Keratinocyte (primary cell): ENCODE data around the gene CPS1. TPM values are rescaled to one million over a fixed set of nuclear protein-coding genes. Genes with fewer than 3 reads are reported as not detected.

Source experiments
- DNase-seq: peaks from one replicate; pipeline ENCODE4 v3.0.0-alpha.2; 2011; ENCODE audit warnings: low read depth, missing footprints, low spot score
- FAIRE-seq: peaks from 2 replicates; lab custom pipeline; 2011; peaks lifted over from hg19 to GRCh38; lab: Jason Lieb, UNC
- H2AFZ ChIP-seq: 2 replicates; pipeline ENCODE4 v1.6.0; 2012; ENCODE audit warnings: low read length, control low read depth, inconsistent platforms; ENCODE audit not compliant: control insufficient read depth
- H3K27ac ChIP-seq: 2 replicates; pipeline ENCODE4 v1.5.1; 2011; ENCODE audit warnings: low read length; ENCODE audit not compliant: control insufficient read depth, insufficient read depth
- H3K27me3 ChIP-seq: 3 replicates; pipeline ENCODE4 v1.6.0; 2011; ENCODE audit warnings: low read length; ENCODE audit not compliant: control insufficient read depth, insufficient read depth; ENCODE audit errors: extremely low read depth
- H3K36me3 ChIP-seq, 2 experiments: 2 replicates in 1 of 2; 3 replicates in 1 of 2; pipeline ENCODE4 v1.5.1; 2011; ENCODE audit warnings: low read length in 2 of 2, mild to moderate bottlenecking in 1 of 2; ENCODE audit not compliant: control insufficient read depth in 2 of 2, insufficient read depth in 2 of 2; ENCODE audit errors: extremely low read depth in 1 of 2
- H3K4me1 ChIP-seq: 3 replicates; pipeline ENCODE4 v1.5.1; 2011; ENCODE audit warnings: low read length; ENCODE audit not compliant: control insufficient read depth, insufficient read depth; ENCODE audit errors: extremely low read depth
- H3K4me2 ChIP-seq: 3 replicates; pipeline ENCODE4 v1.6.0; 2011; ENCODE audit warnings: low read depth, low read length; ENCODE audit not compliant: control insufficient read depth, insufficient read depth; ENCODE audit errors: extremely low read depth
- H3K4me3 ChIP-seq, 3 experiments: fragments of 200-600 bp in 1 of 3; sonication (generic) in 1 of 3; 2 replicates in 2 of 3; 3 replicates in 1 of 3; pipeline ENCODE4 v1.5.1; 2011 to 2016; ENCODE audit warnings: low read length in 3 of 3, mild to moderate bottlenecking in 3 of 3, control low read depth in 2 of 3, inconsistent platforms in 1 of 3, low read depth in 1 of 3, mixed read lengths in 1 of 3, mixed run types in 1 of 3, moderate library complexity in 1 of 3; ENCODE audit not compliant: control insufficient read depth in 2 of 3, insufficient read depth in 2 of 3; ENCODE audit errors: extremely low read depth in 1 of 3
- H3K79me2 ChIP-seq: 2 replicates; pipeline ENCODE4 v1.6.0; 2012; ENCODE audit warnings: low read length; ENCODE audit not compliant: control insufficient read depth, insufficient read depth
- H3K9ac ChIP-seq: 3 replicates; pipeline ENCODE4 v1.6.0; 2011; ENCODE audit warnings: low read length; ENCODE audit not compliant: control insufficient read depth, insufficient read depth; ENCODE audit errors: extremely low read depth
- H3K9me1 ChIP-seq: 3 replicates; pipeline ENCODE4 v1.6.0; 2011; ENCODE audit warnings: low read length; ENCODE audit not compliant: control insufficient read depth, insufficient read depth; ENCODE audit errors: extremely low read depth
- H3K9me3 ChIP-seq: 2 replicates; pipeline ENCODE4 v1.5.1; 2012; ENCODE audit warnings: low read depth, low read length; ENCODE audit not compliant: control insufficient read depth
- H4K20me1 ChIP-seq: 3 replicates; pipeline ENCODE4 v1.6.0; 2011; ENCODE audit warnings: low read length; ENCODE audit not compliant: control insufficient read depth, insufficient read depth; ENCODE audit errors: extremely low read depth
- EZH2 ChIP-seq: IDR thresholded peaks from one replicate; pipeline ENCODE4 v1.6.1; 2012; ENCODE audit warnings: inconsistent platforms, mild to moderate bottlenecking, low read length, moderate library complexity
- dilution Hi-C: fragments of 300-500 bp; cut with MboI; formaldehyde crosslinking; loops from one replicate; pipeline ENCODE4 v1.7.0; 2020; ENCODE audit warnings: low sequenced_read_pairs; ENCODE audit not compliant: extremely low pct_ligation_motif_present
- polyA plus RNA-seq, 5 experiments: library from polyadenylated mRNA; depleted of rRNA in 3 of 5; stranded (reverse) in 3 of 5; stranded (forward) in 1 of 5; unstranded in 1 of 5; fragments of >200 nt; gene quantifications; 1 replicate in 1 of 5; 2 replicates in 3 of 5; 3 replicates in 1 of 5; pipeline versions ENCODE4 v1.2.1 to v1.2.3, GENCODE V29; 2011 to 2012; ENCODE audit warnings: missing spikeins in 2 of 5, low read depth in 1 of 5, low replicate concordance in 1 of 5
- TF ChIP-seq, protein P1 (sequence below), 3 experiments: IDR thresholded peaks in 1 of 3; conservative IDR thresholded peaks in 1 of 3; optimal IDR thresholded peaks in 1 of 3; 2 replicates in 2 of 3; 3 replicates in 1 of 3; pipeline versions ENCODE3 to v1.5.1; 2011; ENCODE audit warnings: low read length in 3 of 3, mild to moderate bottlenecking in 3 of 3, moderate library complexity in 2 of 3, control low read depth in 1 of 3, inconsistent platforms in 1 of 3; ENCODE audit not compliant: insufficient read depth in 2 of 3; ENCODE audit errors: extremely low read depth in 1 of 3

The CPS1 gene
- polyA plus RNA-seq, 1 donor (not counting 4 experiments of a cell fraction or from before 2014, with no cell fraction given) = 33.0 TPM

DNA sequence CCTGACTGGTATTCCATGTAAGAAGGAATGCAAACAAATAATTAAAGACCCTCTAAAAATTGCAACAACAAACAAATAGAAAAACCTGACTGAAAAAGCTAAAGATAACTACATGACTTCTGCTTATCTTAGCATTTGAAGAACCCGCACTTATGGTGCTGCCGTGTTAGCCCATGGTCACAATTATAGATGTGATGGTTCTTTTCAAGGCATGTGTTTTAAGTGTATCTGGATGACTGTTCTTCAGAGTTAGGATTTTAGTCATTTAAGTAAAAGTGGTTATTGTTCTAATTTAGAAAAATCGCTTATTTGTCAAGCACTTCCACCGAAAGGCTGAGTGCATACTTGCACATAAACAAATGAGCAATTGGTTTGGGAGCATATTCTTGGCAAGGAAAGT lies 77.3 kb downstream of the CPS1 start:
- H3K36me3 ChIP-seq = no peaks in the 10 kb centered on the region
- no peak overlapping the region for H3K4me2 ChIP-seq
- H3K9ac ChIP-seq = no peak overlapping the region
- H2AFZ ChIP-seq = no peak overlapping the region
- H3K4me1 ChIP-seq = no peaks in the 10 kb centered on the region
- no peaks in the 10 kb centered on the region for H3K9me1 ChIP-seq
- no peaks in the 10 kb centered on the region for H3K79me2 ChIP-seq
- H4K20me1 ChIP-seq = no peaks in the 10 kb centered on the region
- no peaks in the 10 kb centered on the region for H3K9me3 ChIP-seq
- no peaks in the 10 kb centered on the region for H3K27me3 ChIP-seq
- H3K27ac ChIP-seq = no peak overlapping the region
- dilution Hi-C loops = no loop called here
- TF ChIP-seq, protein P1, sequence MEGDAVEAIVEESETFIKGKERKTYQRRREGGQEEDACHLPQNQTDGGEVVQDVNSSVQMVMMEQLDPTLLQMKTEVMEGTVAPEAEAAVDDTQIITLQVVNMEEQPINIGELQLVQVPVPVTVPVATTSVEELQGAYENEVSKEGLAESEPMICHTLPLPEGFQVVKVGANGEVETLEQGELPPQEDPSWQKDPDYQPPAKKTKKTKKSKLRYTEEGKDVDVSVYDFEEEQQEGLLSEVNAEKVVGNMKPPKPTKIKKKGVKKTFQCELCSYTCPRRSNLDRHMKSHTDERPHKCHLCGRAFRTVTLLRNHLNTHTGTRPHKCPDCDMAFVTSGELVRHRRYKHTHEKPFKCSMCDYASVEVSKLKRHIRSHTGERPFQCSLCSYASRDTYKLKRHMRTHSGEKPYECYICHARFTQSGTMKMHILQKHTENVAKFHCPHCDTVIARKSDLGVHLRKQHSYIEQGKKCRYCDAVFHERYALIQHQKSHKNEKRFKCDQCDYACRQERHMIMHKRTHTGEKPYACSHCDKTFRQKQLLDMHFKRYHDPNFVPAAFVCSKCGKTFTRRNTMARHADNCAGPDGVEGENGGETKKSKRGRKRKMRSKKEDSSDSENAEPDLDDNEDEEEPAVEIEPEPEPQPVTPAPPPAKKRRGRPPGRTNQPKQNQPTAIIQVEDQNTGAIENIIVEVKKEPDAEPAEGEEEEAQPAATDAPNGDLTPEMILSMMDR (optimal IDR thresholded peaks at IDR 0.05 in 1 of 3, IDR thresholded peaks at IDR 0.05 in 1 of 3, conservative IDR thresholded peaks at IDR 0.05 in 1 of 3; ENCODE audit: extremely low read depth in 1 of 3, insufficient read depth in 2 of 3, low read length in 3 of 3) = no peak
- no peak for TF ChIP-seq EZH2
- DNase-seq (no peak), FAIRE-seq (no peak)
- H3K4me3 ChIP-seq = no peak overlapping the region

DNA sequence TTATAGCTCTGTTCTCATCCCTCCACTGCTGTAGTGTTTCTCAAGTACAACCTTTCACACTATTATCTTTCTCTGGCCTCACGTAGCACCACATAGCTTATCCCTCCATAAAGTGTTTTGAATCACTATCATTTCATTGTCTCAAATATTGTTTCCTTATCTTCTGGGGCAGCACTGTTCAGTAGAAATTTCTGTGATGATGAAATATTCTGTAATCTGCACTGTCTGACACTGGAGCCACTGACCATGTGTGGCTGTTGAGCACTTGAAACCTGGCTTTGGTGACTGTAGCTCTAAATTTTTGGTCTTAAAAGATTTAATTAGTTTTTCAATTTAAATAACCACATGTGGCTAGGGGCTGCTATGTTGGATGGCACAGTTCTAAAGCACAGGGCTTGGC lies 78.9 kb downstream of the CPS1 start:
- H3K9ac ChIP-seq = no peak overlapping the region
- TF ChIP-seq, protein P1 (optimal IDR thresholded peaks at IDR 0.05 in 1 of 3, IDR thresholded peaks at IDR 0.05 in 1 of 3, conservative IDR thresholded peaks at IDR 0.05 in 1 of 3; ENCODE audit: extremely low read depth in 1 of 3, insufficient read depth in 2 of 3, low read length in 3 of 3) = no peak
- no peak for TF ChIP-seq EZH2
- no peaks in the 10 kb centered on the region for H3K79me2 ChIP-seq
- no peaks in the 10 kb centered on the region for H3K36me3 ChIP-seq
- no peak overlapping the region for H3K4me3 ChIP-seq
- H4K20me1 ChIP-seq = no peaks in the 10 kb centered on the region
- no peak for DNase-seq
- no peaks in the 10 kb centered on the region for H3K27me3 ChIP-seq
- no peaks in the 10 kb centered on the region for H3K4me1 ChIP-seq
- no peak overlapping the region for H2AFZ ChIP-seq
- no peak for FAIRE-seq
- dilution Hi-C loops = no loop called here
- H3K9me3 ChIP-seq = no peaks in the 10 kb centered on the region
- H3K27ac ChIP-seq = no peak overlapping the region
- no peak overlapping the region for H3K4me2 ChIP-seq
- H3K9me1 ChIP-seq = no peaks in the 10 kb centered on the region
